Suprapubic skin (tissue), 4 donors: ENCODE results near the gene FBXO30. TPM values are rescaled to one million over a fixed set of nuclear protein-coding genes. Genes with fewer than 3 reads are reported as not detected.

Experiments used
- DNase-seq, 2 donors: peaks; one replicate each; pipeline ENCODE4 v3.0.0-alpha.2; 2019; ENCODE audit warnings: low spot score in 2 of 2
- H3K27ac ChIP-seq: fragments of 200-600 bp; sonication (generic); one replicate; pipeline ENCODE4 v1.5.1; 2019
- H3K27me3 ChIP-seq: fragments of 200-600 bp; sonication (generic); one replicate; pipeline ENCODE4 v1.5.1; 2019
- H3K36me3 ChIP-seq: fragments of 200-600 bp; sonication (generic); one replicate; pipeline ENCODE4 v1.5.1; 2019
- H3K4me1 ChIP-seq: fragments of 200-600 bp; sonication (generic); one replicate; pipeline ENCODE4 v1.5.1; 2019
- H3K4me3 ChIP-seq: fragments of 200-600 bp; sonication (generic); one replicate; pipeline ENCODE4 v1.5.1; 2019; ENCODE audit warnings: mild to moderate bottlenecking
- H3K9me3 ChIP-seq: fragments of 200-600 bp; sonication (generic); one replicate; pipeline ENCODE4 v1.5.1; 2019
- CTCF ChIP-seq, 2 donors: fragments of 200-600 bp in 1 of 2; fragments of 450-650 bp in 1 of 2; sonication (generic) in 1 of 2; IDR thresholded peaks; one replicate each; pipeline ENCODE4 v1.5.1; 2016 to 2019; ENCODE audit warnings: antibody characterized with exemption in 2 of 2, mild to moderate bottlenecking in 1 of 2, moderate library complexity in 1 of 2
- EP300 ChIP-seq: sonication (generic); formaldehyde crosslinking; IDR thresholded peaks from one replicate; pipeline ENCODE4 v1.6.1; 2017; ENCODE audit warnings: antibody characterized with exemption
- POLR2A ChIP-seq, 2 donors: fragments of 450-650 bp; IDR thresholded peaks; one replicate each; pipeline ENCODE4 v1.6.1; 2017; ENCODE audit warnings: antibody characterized with exemption in 2 of 2, mild to moderate bottlenecking in 2 of 2, moderate library complexity in 2 of 2
- POLR2AphosphoS5 ChIP-seq, 3 donors: sonication (generic); formaldehyde crosslinking; IDR thresholded peaks; one replicate each; pipeline ENCODE4 v1.6.1; 2017; ENCODE audit warnings: antibody characterized with exemption in 3 of 3
- WGBS: methylation state at CpG from one replicate; pipeline ENCODE4 v1.1.5; 2018; 5-methylcytosine and 5-hydroxymethylcytosine counted together
- total RNA-seq, 4 donors: library from RNA; depleted of rRNA; stranded (reverse); fragments of >200 nt; gene quantifications; one replicate each; pipeline ENCODE4 v1.1.0, GENCODE V29; 2016

The FBXO30 gene
- total RNA-seq, 4 donors from 2014 or later: 3.6 to 5.6 (median 5.3) TPM

DNA sequence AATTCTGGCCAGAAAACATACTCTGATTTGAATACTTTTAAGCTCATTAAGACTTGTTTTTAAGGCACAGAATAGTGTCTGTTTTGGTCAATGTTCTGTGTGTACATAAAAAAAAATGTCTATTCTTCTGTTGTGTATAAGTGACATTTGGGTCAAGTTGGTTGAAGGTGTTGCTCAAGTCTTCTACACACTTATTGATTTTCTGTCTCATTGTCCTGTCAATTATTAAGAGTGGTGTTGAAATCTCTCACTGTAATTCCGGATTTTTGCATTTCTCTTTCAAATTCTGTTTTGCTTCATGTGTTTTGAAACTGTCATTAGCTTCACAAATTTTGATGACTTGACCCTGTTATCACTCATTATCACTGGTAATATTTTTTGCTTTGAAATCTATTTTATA, 41.7 kb downstream of the FBXO30 start:
- Histone ChIP-seq H3K27ac (no peak overlapping the region), H3K36me3 (no peaks in the 10 kb centered on the region), H3K4me1 (no peaks in the 10 kb centered on the region), H3K9me3 (peaks cover 8% of the 10 kb centered on the region), H3K4me3 (no peak overlapping the region), H3K27me3 (no peaks in the 10 kb centered on the region)
- WGBS: 100% methylated on average over 1 of the region's 1 CpG
- no peak for DNase-seq
- no peak for TF ChIP-seq CTCF (IDR thresholded peaks at IDR 0.05)
- no peak for TF ChIP-seq POLR2AphosphoS5 (IDR thresholded peaks at IDR 0.05)
- no peak for TF ChIP-seq POLR2A (IDR thresholded peaks at IDR 0.05)

GRCh38 chr6:145765449-145765848, 49.1 kb downstream of the FBXO30 start:
- no peak for TF ChIP-seq EP300
- no peak for TF ChIP-seq POLR2AphosphoS5 (IDR thresholded peaks at IDR 0.05)
- TF ChIP-seq CTCF (IDR thresholded peaks at IDR 0.05): no peak
- no peak for TF ChIP-seq POLR2A (IDR thresholded peaks at IDR 0.05)

GRCh38 chr6:145763742-145764141, 50.9 kb downstream of the FBXO30 start:
- Histone ChIP-seq H3K36me3 (no peaks in the 10 kb centered on the region), H3K4me3 (no peak overlapping the region), H3K27ac (no peak overlapping the region), H3K9me3 (no peaks in the 10 kb centered on the region), H3K27me3 (no peaks in the 10 kb centered on the region), H3K4me1 (no peaks in the 10 kb centered on the region)
- no peak for DNase-seq
- TF ChIP-seq POLR2A (IDR thresholded peaks at IDR 0.05): no peak
- no peak for TF ChIP-seq POLR2AphosphoS5 (IDR thresholded peaks at IDR 0.05)
- TF ChIP-seq CTCF (IDR thresholded peaks at IDR 0.05): no peak
- no peak for TF ChIP-seq EP300

More at GRCh38 chr6:145765449-145765848, 49.1 kb downstream of the FBXO30 start:
- Histone ChIP-seq H3K36me3 (no peaks in the 10 kb centered on the region), H3K27me3 (no peaks in the 10 kb centered on the region), H3K4me1 (no peaks in the 10 kb centered on the region), H3K9me3 (no peaks in the 10 kb centered on the region), H3K4me3 (no peak overlapping the region), H3K27ac (no peak overlapping the region)
- no peak for DNase-seq

DNA sequence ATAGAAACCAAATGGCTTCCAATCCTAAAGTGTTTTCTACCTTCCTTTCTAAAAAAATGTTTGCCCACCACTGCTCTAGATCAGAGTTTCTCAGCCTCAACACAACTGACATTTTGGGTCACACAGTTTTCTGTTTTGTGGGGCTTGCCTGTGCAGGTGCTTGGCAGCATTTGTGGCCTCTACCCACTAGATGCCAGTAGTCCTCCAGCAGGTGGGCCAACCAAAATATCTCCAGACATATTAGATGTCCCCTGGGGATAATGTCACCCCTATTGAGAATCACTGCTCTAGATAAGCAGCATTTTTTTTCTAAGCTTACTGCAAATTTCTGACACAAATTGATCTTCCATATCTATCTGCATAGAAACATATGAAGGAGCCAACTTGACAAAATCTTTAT, 53.0 kb downstream of the FBXO30 start:
- TF ChIP-seq POLR2AphosphoS5 (IDR thresholded peaks at IDR 0.05) (no peak), POLR2A (IDR thresholded peaks at IDR 0.05) (no peak), CTCF (IDR thresholded peaks at IDR 0.05) (no peak)
- Histone ChIP-seq H3K36me3 (no peaks in the 10 kb centered on the region), H3K27me3 (no peaks in the 10 kb centered on the region), H3K27ac (no peak overlapping the region), H3K4me3 (no peak overlapping the region), H3K4me1 (no peaks in the 10 kb centered on the region), H3K9me3 (no peaks in the 10 kb centered on the region)
- DNase-seq: no peak

GRCh38 chr6:145758113-145758512, 56.5 kb downstream of the FBXO30 start:
- H3K27me3 ChIP-seq: no peaks in the 10 kb centered on the region
- 85% methylated on average over 4 of the region's 4 CpGs for WGBS
- H3K9me3 ChIP-seq: no peaks in the 10 kb centered on the region
- no peak overlapping the region for H3K27ac ChIP-seq
- no peak for TF ChIP-seq POLR2A (IDR thresholded peaks at IDR 0.05)
- TF ChIP-seq EP300: no peak
- no peak for TF ChIP-seq POLR2AphosphoS5 (IDR thresholded peaks at IDR 0.05)
- no peak for TF ChIP-seq CTCF (IDR thresholded peaks at IDR 0.05)
- no peak for DNase-seq
- H3K4me1 ChIP-seq: no peaks in the 10 kb centered on the region
- no peaks in the 10 kb centered on the region for H3K36me3 ChIP-seq
- no peak overlapping the region for H3K4me3 ChIP-seq
